HG03354 (cell line): ENCODE results near the gene DGLUCY.
"Not testable (repeated sequence)": the region's sequence is repeated elsewhere in the genome, so short reads cannot be mapped to it uniquely, and the experiment has no call there.

Experiments
- ATAC-seq: cut with Tn5 transposase; IDR thresholded peaks from one replicate; pipeline ENCODE4 v1.9.1; 2021; ENCODE audit warnings: mild to moderate bottlenecking; ENCODE audit not compliant: unreplicated experiment, poor library complexity, severe bottlenecking

DGLUCY gene

GRCh38 chr14:91113829-91114078, at the start of gene DGLUCY:
Gene DGLUCY (plus strand): TSS chr14:91114073. CDS start chr14:91160295, 46,222 bp downstream.
- ATAC-seq: peak; percentile 80

GRCh38 chr14:91065266-91065665, 48.6 kb upstream of the DGLUCY start:
- no peak for ATAC-seq

- no peak for ATAC-seq
Measured at GRCh38 chr14:91067186-91067585, 46.7 kb upstream of the DGLUCY start.

- ATAC-seq: no peak
Measured at GRCh38 chr14:91068642-91069041, 45.2 kb upstream of the DGLUCY start.

GRCh38 chr14:91070572-91070971, 43.3 kb upstream of the DGLUCY start:
- ATAC-seq: no peak

- ATAC-seq: no peak
Measured at GRCh38 chr14:91075553-91075952, 38.3 kb upstream of the DGLUCY start.

GRCh38 chr14:91078095-91078737, 35.7 kb upstream of the DGLUCY start:
- peak; percentile 55 for ATAC-seq

- no peak for ATAC-seq
Measured at GRCh38 chr14:91080071-91080470, 33.8 kb upstream of the DGLUCY start.

GRCh38 chr14:91082282-91082681, 31.6 kb upstream of the DGLUCY start:
- ATAC-seq: no peak

GRCh38 chr14:91084516-91084915, 29.4 kb upstream of the DGLUCY start:
- ATAC-seq: no peak

- ATAC-seq: not testable (repeated sequence)
Measured at GRCh38 chr14:91087470-91087869, 26.4 kb upstream of the DGLUCY start.

GRCh38 chr14:91088585-91089235, 25.2 kb upstream of the DGLUCY start:
- ATAC-seq: no peak

- ATAC-seq: no peak
Measured at GRCh38 chr14:91089958-91090535, 23.8 kb upstream of the DGLUCY start.

- ATAC-seq: no peak
Measured at GRCh38 chr14:91090743-91091142, 23.1 kb upstream of the DGLUCY start.

GRCh38 chr14:91092073-91092472, 21.8 kb upstream of the DGLUCY start:
- no peak for ATAC-seq

- not testable (repeated sequence) for ATAC-seq
Measured at GRCh38 chr14:91093743-91094472, 20.0 kb upstream of the DGLUCY start.

- no peak for ATAC-seq
Measured at GRCh38 chr14:91094772-91095171, 19.1 kb upstream of the DGLUCY start.

GRCh38 chr14:91095178-91095577, 18.7 kb upstream of the DGLUCY start:
- ATAC-seq: no peak

GRCh38 chr14:91097657-91098056, 16.2 kb upstream of the DGLUCY start:
- not testable (repeated sequence) for ATAC-seq

GRCh38 chr14:91098591-91098990, 15.3 kb upstream of the DGLUCY start:
- no peak for ATAC-seq

GRCh38 chr14:91100102-91100501, 13.8 kb upstream of the DGLUCY start:
- no peak for ATAC-seq
